Stomach (tissue), 4 donors: ENCODE results near the gene CIAO2B.

Experiments
- CTCF ChIP-seq, 7 experiments: fragments of 450-650 bp in 4 of 7; fragments of 200-600 bp in 3 of 7; sonication (generic) in 3 of 7; IDR thresholded peaks; one replicate each; pipeline ENCODE4 v1.5.1; 2016 to 2019; ENCODE audit warnings: antibody characterized with exemption in 7 of 7, control low read depth in 2 of 7, mild to moderate bottlenecking in 1 of 7
- POLR2AphosphoS5 ChIP-seq, 3 donors: sonication (generic); formaldehyde crosslinking; IDR thresholded peaks; one replicate each; pipeline ENCODE4 v1.6.1; 2016; ENCODE audit warnings: antibody characterized with exemption in 3 of 3

GRCh38 chr16:66983033-66983432 is 48.8 kb upstream of the CIAO2B start:
- TF ChIP-seq CTCF (IDR thresholded peaks at IDR 0.05) (no peak), POLR2AphosphoS5 (IDR thresholded peaks at IDR 0.05) (no peak)
